Liver (tissue), 9 donors: ENCODE results near the gene TNC. TPM values are rescaled to one million over a fixed set of nuclear protein-coding genes. Genes with fewer than 3 reads are reported as not detected.

ENCODE experiments used
- DNase-seq: peaks from one replicate; pipeline ENCODE4 v3.0.0-alpha.2; 2017; ENCODE audit warnings: low spot score
- H3K27ac ChIP-seq, 2 donors: one replicate each; pipeline ENCODE4 v1.7.0; 2013; ENCODE audit warnings: inconsistent platforms in 2 of 2, low read length in 2 of 2, control low read depth in 1 of 2, low read depth in 1 of 2, mild to moderate bottlenecking in 1 of 2
- H3K27me3 ChIP-seq, 4 donors: one replicate each; pipeline versions ENCODE4 v1.6.1 to v1.7.0; 2013; ENCODE audit warnings: low read length in 3 of 4, inconsistent platforms in 1 of 4, mild to moderate bottlenecking in 1 of 4, moderate library complexity in 1 of 4; ENCODE audit not compliant: control insufficient read depth in 4 of 4, insufficient read depth in 4 of 4
- H3K36me3 ChIP-seq, 4 donors: one replicate each; pipeline versions ENCODE4 v1.6.1 to v1.7.0; 2013; ENCODE audit warnings: low read length in 3 of 4, mild to moderate bottlenecking in 3 of 4, low read depth in 1 of 4, moderate library complexity in 1 of 4; ENCODE audit not compliant: control insufficient read depth in 4 of 4, insufficient read depth in 3 of 4
- H3K4me1 ChIP-seq, 4 donors: one replicate each; pipeline versions ENCODE4 v1.6.1 to v1.7.0; 2013; ENCODE audit warnings: low read length in 3 of 4, mild to moderate bottlenecking in 3 of 4, moderate library complexity in 1 of 4; ENCODE audit not compliant: control insufficient read depth in 4 of 4, insufficient read depth in 4 of 4
- H3K4me3 ChIP-seq, 3 donors: one replicate each; pipeline versions ENCODE4 v1.6.1 to v1.7.0; 2013; ENCODE audit warnings: low read length in 3 of 3, control low read depth in 1 of 3, low read depth in 1 of 3, mild to moderate bottlenecking in 1 of 3
- H3K9ac ChIP-seq, 2 donors: one replicate each; pipeline ENCODE4 v1.7.0; 2013; ENCODE audit warnings: low read length in 2 of 2, mild to moderate bottlenecking in 2 of 2, moderate library complexity in 2 of 2, control low read depth in 1 of 2, low read depth in 1 of 2
- H3K9me3 ChIP-seq, 4 donors: one replicate each; pipeline versions ENCODE4 v1.6.1 to v1.7.0; 2013; ENCODE audit warnings: low read length in 3 of 4; ENCODE audit not compliant: control insufficient read depth in 4 of 4
- ATF3 ChIP-seq: IDR thresholded peaks from 2 replicates; pipeline ENCODE4 v1.6.1; 2016; ENCODE audit warnings: antibody characterized with exemption
- CTCF ChIP-seq: fragments of 150-350 bp; IDR thresholded peaks from 2 replicates; pipeline ENCODE4 v1.5.1; 2017; ENCODE audit warnings: improper control_type of control experiment, low read depth, low read length; ENCODE audit not compliant: missing input control
- EGR1 ChIP-seq, 2 donors: IDR thresholded peaks; 2 replicates each; pipeline ENCODE4 v1.6.1; 2016 to 2018; ENCODE audit warnings: antibody characterized with exemption in 2 of 2, low read depth in 2 of 2
- FOXA1 ChIP-seq: IDR thresholded peaks from 2 replicates; pipeline ENCODE4 v1.6.1; 2016; ENCODE audit warnings: antibody characterized with exemption
- FOXA2 ChIP-seq: IDR thresholded peaks from 2 replicates; pipeline ENCODE4 v1.6.1; 2016; ENCODE audit warnings: antibody characterized with exemption
- GABPA ChIP-seq, 2 donors: IDR thresholded peaks in 1 of 2; conservative IDR thresholded peaks in 1 of 2; 2 replicates each; pipeline ENCODE4 v1.6.1; 2016; ENCODE audit warnings: antibody characterized with exemption in 2 of 2, mild to moderate bottlenecking in 1 of 2, moderate library complexity in 1 of 2
- HNF4A ChIP-seq, 2 donors: conservative IDR thresholded peaks; 2 replicates each; pipeline ENCODE4 v1.6.1; 2016; ENCODE audit warnings: antibody characterized with exemption in 2 of 2, mild to moderate bottlenecking in 2 of 2
- HNF4G ChIP-seq: IDR thresholded peaks from 2 replicates; pipeline ENCODE4 v1.6.1; 2016; ENCODE audit warnings: antibody characterized with exemption
- JUND ChIP-seq, 2 donors: IDR thresholded peaks; 2 replicates each; pipeline ENCODE4 v1.6.1; 2016; ENCODE audit warnings: antibody characterized with exemption in 2 of 2
- MAX ChIP-seq: IDR thresholded peaks from 2 replicates; pipeline ENCODE4 v1.6.1; 2016; ENCODE audit warnings: antibody characterized with exemption
- NR2F2 ChIP-seq: IDR thresholded peaks from 2 replicates; pipeline ENCODE4 v1.6.1; 2016; ENCODE audit warnings: antibody characterized with exemption
- RAD21 ChIP-seq, 2 donors: IDR thresholded peaks; 2 replicates each; pipeline ENCODE4 v1.6.1; 2016; ENCODE audit warnings: antibody characterized with exemption in 2 of 2, mild to moderate bottlenecking in 2 of 2
- REST ChIP-seq: IDR thresholded peaks from 2 replicates; pipeline ENCODE4 v1.6.1; 2016; ENCODE audit warnings: antibody characterized with exemption, mild to moderate bottlenecking
- RXRA ChIP-seq, 2 donors: IDR thresholded peaks; 2 replicates each; pipeline ENCODE4 v1.6.1; 2017 to 2018; ENCODE audit warnings: antibody characterized with exemption in 2 of 2, mild to moderate bottlenecking in 1 of 2
- SP1 ChIP-seq: IDR thresholded peaks from 2 replicates; pipeline ENCODE4 v1.6.1; 2018; ENCODE audit warnings: antibody characterized with exemption, mild to moderate bottlenecking
- TAF1 ChIP-seq: conservative IDR thresholded peaks from 2 replicates; pipeline ENCODE4 v1.6.1; 2016; ENCODE audit warnings: antibody characterized with exemption, mild to moderate bottlenecking
- YY1 ChIP-seq: IDR thresholded peaks from 2 replicates; pipeline ENCODE4 v1.6.1; 2016; ENCODE audit warnings: antibody characterized with exemption, mild to moderate bottlenecking
- WGBS: extraction: QIAGEN DNeasy Blood & Tissue Kit; methylation state at CpG from one replicate; pipeline ENCODE4 v1.1.7; 2013; 5-methylcytosine and 5-hydroxymethylcytosine counted together
- polyA plus RNA-seq, 2 donors: library from polyadenylated mRNA; stranded (reverse) in 1 of 2; unstranded in 1 of 2; fragments of 200-250 nt in 1 of 2; fragments of >200 nt in 1 of 2; fragmentation: Nextera tagmentation in 1 of 2; extraction: Ambion mirVana in 1 of 2; gene quantifications; one replicate each; pipeline versions ENCODE4 v1.2.1 to v1.2.3, GENCODE V29; 2013 to 2015
- total RNA-seq, 2 donors: library from RNA; depleted of rRNA; stranded (reverse); fragments of >200 nt; gene quantifications; one replicate each; pipeline ENCODE4 v1.2.3, GENCODE V29; 2014
- TF ChIP-seq, protein P1 (sequence below): IDR thresholded peaks from 2 replicates; pipeline ENCODE4 v1.6.1; 2016; ENCODE audit warnings: antibody characterized with exemption
- donor health status: healthy.
- donor health status: healthy.
- donor health status: healthy.
- donor health status: healthy.
- donor health status: healthy.

Gene TNC
- total and polyA plus RNA-seq, 4 donors: 0.19 to 6.3 (median 1.8) TPM

DNA sequence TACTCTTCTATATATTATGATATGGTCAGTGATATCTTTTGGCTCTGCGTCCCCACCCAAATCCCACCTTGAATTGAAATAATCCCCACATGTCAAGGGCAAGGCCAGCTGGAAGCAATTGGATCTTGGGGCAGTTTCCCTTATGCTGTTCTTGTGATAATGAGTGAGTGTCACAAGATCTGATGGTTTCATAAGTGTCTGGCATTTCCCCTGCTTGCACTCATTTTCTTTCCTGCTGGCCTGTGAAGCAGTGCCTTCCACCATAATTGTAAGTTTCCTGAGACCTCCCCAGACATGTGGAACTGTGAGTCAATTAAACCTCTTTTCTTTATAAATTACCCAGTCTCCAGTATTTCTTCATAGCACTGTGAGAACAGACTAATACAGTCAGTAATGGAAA is 45.0 kb upstream of the TNC start:
- 92% methylated on average over 1 of the region's 1 CpG for WGBS
- H3K36me3 ChIP-seq: no peaks in the 10 kb centered on the region
- TF ChIP-seq HNF4G (no peak), MAX (no peak), CTCF (no peak), ATF3 (no peak), EGR1 (IDR thresholded peaks at IDR 0.05; ENCODE audit: low read depth in 2 of 2) (no peak), GABPA (IDR thresholded peaks at IDR 0.05 in 1 of 2, conservative IDR thresholded peaks at IDR 0.05 in 1 of 2) (no peak), JUND (IDR thresholded peaks at IDR 0.05) (no peak), HNF4A (conservative IDR thresholded peaks at IDR 0.05) (no peak), SP1 (no peak), RAD21 (IDR thresholded peaks at IDR 0.05) (no peak), YY1 (no peak), REST (no peak), TAF1 (no peak), FOXA2 (no peak), NR2F2 (no peak), FOXA1 (no peak), RXRA (IDR thresholded peaks at IDR 0.05) (no peak)
- TF ChIP-seq, protein P1, sequence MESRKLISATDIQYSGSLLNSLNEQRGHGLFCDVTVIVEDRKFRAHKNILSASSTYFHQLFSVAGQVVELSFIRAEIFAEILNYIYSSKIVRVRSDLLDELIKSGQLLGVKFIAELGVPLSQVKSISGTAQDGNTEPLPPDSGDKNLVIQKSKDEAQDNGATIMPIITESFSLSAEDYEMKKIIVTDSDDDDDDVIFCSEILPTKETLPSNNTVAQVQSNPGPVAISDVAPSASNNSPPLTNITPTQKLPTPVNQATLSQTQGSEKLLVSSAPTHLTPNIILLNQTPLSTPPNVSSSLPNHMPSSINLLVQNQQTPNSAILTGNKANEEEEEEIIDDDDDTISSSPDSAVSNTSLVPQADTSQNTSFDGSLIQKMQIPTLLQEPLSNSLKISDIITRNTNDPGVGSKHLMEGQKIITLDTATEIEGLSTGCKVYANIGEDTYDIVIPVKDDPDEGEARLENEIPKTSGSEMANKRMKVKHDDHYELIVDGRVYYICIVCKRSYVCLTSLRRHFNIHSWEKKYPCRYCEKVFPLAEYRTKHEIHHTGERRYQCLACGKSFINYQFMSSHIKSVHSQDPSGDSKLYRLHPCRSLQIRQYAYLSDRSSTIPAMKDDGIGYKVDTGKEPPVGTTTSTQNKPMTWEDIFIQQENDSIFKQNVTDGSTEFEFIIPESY: no peak

More for the DNA sequence above, 45.0 kb upstream of the TNC start:
- no peak for DNase-seq
- Histone ChIP-seq H3K9ac (no peak overlapping the region), H3K9me3 (no peaks in the 10 kb centered on the region), H3K4me1 (no peaks in the 10 kb centered on the region), H3K4me3 (no peak overlapping the region), H3K27ac (no peak overlapping the region), H3K27me3 (peaks cover 0 to 8% (median 0%) of the 10 kb centered on the region in 4 donors)
